CD14-positive monocyte (primary cell): ENCODE measurements around the gene HRH2. TPM values are rescaled to one million over a fixed set of nuclear protein-coding genes. Genes with fewer than 3 reads are reported as not detected.

Experiments
- DNase-seq, 3 donors: peaks; one replicate each; pipeline ENCODE4 v3.0.0-alpha.2; 2011 to 2022
- H2AFZ ChIP-seq: 2 replicates; pipeline ENCODE4 v1.6.0; 2012; ENCODE audit warnings: mild to moderate bottlenecking, low read depth, low read length, inconsistent platforms; ENCODE audit not compliant: insufficient read depth, poor library complexity, severe bottlenecking
- H3K27ac ChIP-seq, 2 donors: 1 replicate in 1 of 2; 2 replicates in 1 of 2; pipeline ENCODE4 v1.5.1; 2012 to 2013; ENCODE audit warnings: low read length in 2 of 2, control low read depth in 1 of 2, inconsistent platforms in 1 of 2, low read depth in 1 of 2, mild to moderate bottlenecking in 1 of 2
- H3K27me3 ChIP-seq, 2 donors: one replicate each; pipeline versions ENCODE4 v1.6.0 to v1.6.1; 2011 to 2013; ENCODE audit warnings: low read length in 2 of 2; ENCODE audit not compliant: control insufficient read depth in 2 of 2, insufficient read depth in 2 of 2
- H3K36me3 ChIP-seq, 2 donors: replicated peaks in 1 of 2; 1 replicate in 1 of 2; 2 replicates in 1 of 2; pipeline versions ENCODE4 v1.5.1 to v1.6.1; 2012 to 2013; ENCODE audit warnings: low read length in 2 of 2, control low read depth in 1 of 2, inconsistent platforms in 1 of 2, mild to moderate bottlenecking in 1 of 2; ENCODE audit not compliant: insufficient read depth in 2 of 2, control insufficient read depth in 1 of 2
- H3K4me1 ChIP-seq, 2 donors: 1 replicate in 1 of 2; 2 replicates in 1 of 2; pipeline versions ENCODE4 v1.5.1 to v1.6.1; 2012 to 2013; ENCODE audit warnings: low read length in 2 of 2, control low read depth in 1 of 2, inconsistent platforms in 1 of 2, mild to moderate bottlenecking in 1 of 2, moderate library complexity in 1 of 2; ENCODE audit not compliant: insufficient read depth in 2 of 2, control insufficient read depth in 1 of 2
- H3K4me2 ChIP-seq: replicated peaks from 2 replicates; pipeline ENCODE3; 2012; ENCODE audit warnings: low read length, moderate library complexity, mild to moderate bottlenecking; ENCODE audit not compliant: poor library complexity, severe bottlenecking; ENCODE audit errors: extremely low read depth
- H3K4me3 ChIP-seq, 3 experiments: fragments of 200-600 bp in 1 of 3; sonication (generic) in 1 of 3; replicated peaks in 1 of 3; 1 replicate in 2 of 3; 2 replicates in 1 of 3; pipeline ENCODE4 v1.5.1; 2011 to 2013; ENCODE audit warnings: low read length in 3 of 3, mild to moderate bottlenecking in 3 of 3, control low read depth in 2 of 3, low read depth in 2 of 3, inconsistent platforms in 1 of 3, moderate library complexity in 1 of 3
- H3K79me2 ChIP-seq: 2 replicates; pipeline ENCODE4 v1.6.0; 2012; ENCODE audit warnings: mild to moderate bottlenecking, control low read depth, inconsistent platforms, low read length, moderate library complexity; ENCODE audit not compliant: insufficient read depth
- H3K9ac ChIP-seq: 2 replicates; pipeline ENCODE4 v1.6.0; 2017; ENCODE audit warnings: low read length, mild to moderate bottlenecking; ENCODE audit not compliant: insufficient read depth, poor library complexity, severe bottlenecking
- H3K9me3 ChIP-seq, 2 donors: replicated peaks in 1 of 2; 1 replicate in 1 of 2; 2 replicates in 1 of 2; pipeline versions ENCODE4 v1.5.1 to v1.6.1; 2012 to 2013; ENCODE audit warnings: low read length in 2 of 2, control low read depth in 1 of 2; ENCODE audit not compliant: control insufficient read depth in 1 of 2, insufficient read depth in 1 of 2
- H4K20me1 ChIP-seq: 2 replicates; pipeline ENCODE4 v1.6.0; 2012; ENCODE audit warnings: mild to moderate bottlenecking, low read length, control low read depth, moderate library complexity; ENCODE audit not compliant: insufficient read depth
- H3K27ac Mint-ChIP-seq, 7 donors: one replicate each; pipeline ENCODE4 v1.8.0; 2020; ENCODE audit warnings: mild to moderate bottlenecking in 7 of 7, mixed read lengths in 7 of 7, moderate library complexity in 6 of 7, inconsistent platforms in 2 of 7
- H3K27me3 Mint-ChIP-seq, 3 donors: one replicate each; pipeline ENCODE4 v1.8.0; 2021 to 2022; ENCODE audit warnings: low read depth in 3 of 3, mild to moderate bottlenecking in 3 of 3, mixed read lengths in 3 of 3, moderate library complexity in 3 of 3, inconsistent platforms in 1 of 3
- H3K36me3 Mint-ChIP-seq, 2 donors: one replicate each; pipeline ENCODE4 v1.8.0; 2020; ENCODE audit warnings: mixed read lengths in 2 of 2, inconsistent platforms in 1 of 2, mild to moderate bottlenecking in 1 of 2
- H3K4me1 Mint-ChIP-seq: one replicate; pipeline ENCODE4 v1.8.0; 2020; ENCODE audit warnings: mild to moderate bottlenecking, mixed read lengths
- H3K4me3 Mint-ChIP-seq, 2 donors: one replicate each; pipeline ENCODE4 v1.8.0; 2020; ENCODE audit warnings: mild to moderate bottlenecking in 2 of 2, mixed read lengths in 2 of 2, moderate library complexity in 1 of 2
- H3K9me3 Mint-ChIP-seq, 7 donors: one replicate each; pipeline ENCODE4 v1.8.0; 2020 to 2022; ENCODE audit warnings: mixed read lengths in 7 of 7, mild to moderate bottlenecking in 6 of 7, moderate library complexity in 6 of 7, inconsistent platforms in 2 of 7
- WGBS: methylation state at CpG from one replicate; pipeline ENCODE4 v1.1.5; 2013; ENCODE audit warnings: missing lambda C conversion rate; ENCODE audit not compliant: insufficient coverage; 5-methylcytosine and 5-hydroxymethylcytosine counted together
- intact Hi-C, 2 donors: fragments of 100-400 bp; cut with micrococcal nuclease; formaldehyde crosslinking; loops; one replicate each; pipeline versions ENCODE4 v1.15.0 to v1.15.1; 2023
- polyA plus RNA-seq, 3 donors: library from polyadenylated mRNA; depleted of rRNA in 1 of 3; unstranded in 2 of 3; stranded (reverse) in 1 of 3; fragments of 300-500 nt in 2 of 3; fragments of >200 nt in 1 of 3; fragmentation: Illumina TruSeq in 2 of 3; gene quantifications; 1 replicate in 2 of 3; 2 replicates in 1 of 3; pipeline ENCODE4 v1.2.3, GENCODE V29; 2012 to 2021
- TF ChIP-seq, protein P1 (sequence below): fragments of 200-600 bp; IDR thresholded peaks from one replicate; pipeline ENCODE4 v1.8.0; 2022; ENCODE audit warnings: antibody characterized with exemption, mild to moderate bottlenecking

Gene HRH2
- polyA plus RNA-seq, 3 donors: 10.6 to 71.7 (median 25.5) TPM

- Mint-ChIP-seq H3K36me3 (no peaks in the 10 kb centered on the region), H3K27me3 (peaks cover 10 to 24% (median 24%) of the 10 kb centered on the region in 3 donors), H3K4me1 (peaks cover 6% of the 10 kb centered on the region), H3K4me3 (no peak overlapping the region), H3K9me3 (peaks cover 0 to 6% (median 2%) of the 10 kb centered on the region in 7 donors), H3K27ac (no peak overlapping the region)
- 76% methylated on average over 8 of the region's 10 CpGs for WGBS
- intact Hi-C loops: no loop called here
- H3K4me1 ChIP-seq: no peaks in the 10 kb centered on the region
- no peaks in the 10 kb centered on the region for H4K20me1 ChIP-seq
- DNase-seq: no peak
- no peaks in the 10 kb centered on the region for H3K36me3 ChIP-seq
- no peak overlapping the region for H3K9ac ChIP-seq
- H3K27ac ChIP-seq: no peak overlapping the region
- H2AFZ ChIP-seq: no peak overlapping the region
- H3K27me3 ChIP-seq: peaks cover 0 to 3% of the 10 kb centered on the region in 2 donors
- peaks cover 0 to 4% of the 10 kb centered on the region in 2 donors for H3K9me3 ChIP-seq
- TF ChIP-seq, protein P1, sequence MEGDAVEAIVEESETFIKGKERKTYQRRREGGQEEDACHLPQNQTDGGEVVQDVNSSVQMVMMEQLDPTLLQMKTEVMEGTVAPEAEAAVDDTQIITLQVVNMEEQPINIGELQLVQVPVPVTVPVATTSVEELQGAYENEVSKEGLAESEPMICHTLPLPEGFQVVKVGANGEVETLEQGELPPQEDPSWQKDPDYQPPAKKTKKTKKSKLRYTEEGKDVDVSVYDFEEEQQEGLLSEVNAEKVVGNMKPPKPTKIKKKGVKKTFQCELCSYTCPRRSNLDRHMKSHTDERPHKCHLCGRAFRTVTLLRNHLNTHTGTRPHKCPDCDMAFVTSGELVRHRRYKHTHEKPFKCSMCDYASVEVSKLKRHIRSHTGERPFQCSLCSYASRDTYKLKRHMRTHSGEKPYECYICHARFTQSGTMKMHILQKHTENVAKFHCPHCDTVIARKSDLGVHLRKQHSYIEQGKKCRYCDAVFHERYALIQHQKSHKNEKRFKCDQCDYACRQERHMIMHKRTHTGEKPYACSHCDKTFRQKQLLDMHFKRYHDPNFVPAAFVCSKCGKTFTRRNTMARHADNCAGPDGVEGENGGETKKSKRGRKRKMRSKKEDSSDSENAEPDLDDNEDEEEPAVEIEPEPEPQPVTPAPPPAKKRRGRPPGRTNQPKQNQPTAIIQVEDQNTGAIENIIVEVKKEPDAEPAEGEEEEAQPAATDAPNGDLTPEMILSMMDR: no peak
- no peak overlapping the region for H3K4me2 ChIP-seq
- no peak overlapping the region for H3K4me3 ChIP-seq
- H3K79me2 ChIP-seq: no peaks in the 10 kb centered on the region
Measured at GRCh38 chr5:175742290-175742994, 84.6 kb downstream of the HRH2 start.

DNA sequence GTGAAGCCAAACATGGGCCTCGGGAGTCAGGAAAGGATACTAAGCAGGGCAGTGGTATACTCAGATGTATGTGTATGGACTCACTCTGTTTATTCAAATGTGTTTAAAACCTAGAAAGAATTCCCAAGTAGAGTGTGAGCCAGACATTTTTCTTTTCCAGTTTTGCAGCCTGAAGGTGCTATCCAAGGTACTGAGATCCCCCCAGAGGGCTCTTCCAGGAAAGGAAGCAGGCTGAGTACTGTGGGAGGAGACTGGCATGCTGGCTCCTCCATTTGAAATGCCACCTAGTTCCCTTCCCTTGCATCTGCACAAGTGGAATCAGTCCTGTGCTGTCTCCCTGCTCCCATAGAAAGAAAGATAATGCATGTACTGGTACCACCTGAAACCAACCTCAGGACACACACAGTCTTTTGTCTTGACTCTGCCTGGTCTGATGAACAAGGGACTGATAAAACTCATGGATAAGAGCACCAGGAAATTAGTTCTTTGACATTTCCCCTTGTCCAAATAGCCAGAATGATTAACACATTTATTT lies 85.9 kb downstream of the HRH2 start:
- no peaks in the 10 kb centered on the region for H3K36me3 ChIP-seq
- no peaks in the 10 kb centered on the region for H3K4me1 ChIP-seq
- peaks cover 0 to 3% of the 10 kb centered on the region in 2 donors for H3K27me3 ChIP-seq
- Mint-ChIP-seq H3K9me3 (peaks cover 0 to 6% (median 3%) of the 10 kb centered on the region in 7 donors), H3K4me1 (peaks cover 6% of the 10 kb centered on the region), H3K27me3 (peaks cover 15 to 24% (median 23%) of the 10 kb centered on the region in 3 donors), H3K36me3 (no peaks in the 10 kb centered on the region), H3K27ac (no peak overlapping the region), H3K4me3 (no peak overlapping the region)
- no peaks in the 10 kb centered on the region for H3K79me2 ChIP-seq
- no peak overlapping the region for H3K4me2 ChIP-seq
- intact Hi-C loops: no loop called here
- no peak overlapping the region for H3K4me3 ChIP-seq
- no peaks in the 10 kb centered on the region for H4K20me1 ChIP-seq
- peaks cover 0 to 4% of the 10 kb centered on the region in 2 donors for H3K9me3 ChIP-seq
- no CpG with 5 or more reads among the region's 1 CpG for WGBS
- DNase-seq: no peak
- TF ChIP-seq, protein P1: no peak
- H3K9ac ChIP-seq: no peak overlapping the region
- no peak overlapping the region for H3K27ac ChIP-seq
- no peak overlapping the region for H2AFZ ChIP-seq
